Measurements from ENCODE around the gene FAM227B.

The FAM227B gene

GRCh38 chr15:49427372-49427771, 193.2 kb downstream of the FAM227B start:
- no peak for DNase-seq (ENCODE audit: low read depth)
- H3K4me3 ChIP-seq (ENCODE audit: low read length) = no peak overlapping the region
- TF ChIP-seq, protein P1, sequence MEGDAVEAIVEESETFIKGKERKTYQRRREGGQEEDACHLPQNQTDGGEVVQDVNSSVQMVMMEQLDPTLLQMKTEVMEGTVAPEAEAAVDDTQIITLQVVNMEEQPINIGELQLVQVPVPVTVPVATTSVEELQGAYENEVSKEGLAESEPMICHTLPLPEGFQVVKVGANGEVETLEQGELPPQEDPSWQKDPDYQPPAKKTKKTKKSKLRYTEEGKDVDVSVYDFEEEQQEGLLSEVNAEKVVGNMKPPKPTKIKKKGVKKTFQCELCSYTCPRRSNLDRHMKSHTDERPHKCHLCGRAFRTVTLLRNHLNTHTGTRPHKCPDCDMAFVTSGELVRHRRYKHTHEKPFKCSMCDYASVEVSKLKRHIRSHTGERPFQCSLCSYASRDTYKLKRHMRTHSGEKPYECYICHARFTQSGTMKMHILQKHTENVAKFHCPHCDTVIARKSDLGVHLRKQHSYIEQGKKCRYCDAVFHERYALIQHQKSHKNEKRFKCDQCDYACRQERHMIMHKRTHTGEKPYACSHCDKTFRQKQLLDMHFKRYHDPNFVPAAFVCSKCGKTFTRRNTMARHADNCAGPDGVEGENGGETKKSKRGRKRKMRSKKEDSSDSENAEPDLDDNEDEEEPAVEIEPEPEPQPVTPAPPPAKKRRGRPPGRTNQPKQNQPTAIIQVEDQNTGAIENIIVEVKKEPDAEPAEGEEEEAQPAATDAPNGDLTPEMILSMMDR (conservative IDR thresholded peaks at IDR 0.05; ENCODE audit: low read depth, low read length) = no peak

DNA sequence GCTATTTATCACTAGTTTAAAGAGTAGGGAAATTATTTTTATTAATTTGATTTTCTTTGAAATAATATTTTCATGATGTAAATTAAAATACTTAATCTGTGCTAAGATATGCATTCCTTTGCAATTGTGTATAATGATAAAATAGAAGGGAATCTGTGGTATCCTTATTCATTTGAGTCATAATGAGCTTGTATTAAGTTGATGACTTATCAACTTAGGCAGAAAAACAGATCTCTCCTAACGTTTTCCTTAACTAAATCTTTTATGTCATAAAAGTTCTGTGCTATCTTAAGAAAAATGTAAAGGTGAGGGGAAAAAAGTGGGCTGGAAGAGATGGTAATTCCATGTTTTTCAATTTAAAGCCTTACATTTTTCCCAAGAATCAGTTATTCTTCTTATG, 195.7 kb downstream of the FAM227B start:
- H3K4me3 ChIP-seq (ENCODE audit: low read length) = no peak overlapping the region
- TF ChIP-seq, protein P1 (conservative IDR thresholded peaks at IDR 0.05; ENCODE audit: low read depth, low read length) = no peak
- DNase-seq (ENCODE audit: low read depth) = no peak

GRCh38 chr15:49423901-49424550, 196.6 kb downstream of the FAM227B start:
- TF ChIP-seq, protein P1 (conservative IDR thresholded peaks at IDR 0.05; ENCODE audit: low read depth, low read length) = no peak
- DNase-seq (ENCODE audit: low read depth) = no peak
- no peak overlapping the region for H3K4me3 ChIP-seq (ENCODE audit: low read length)

- TF ChIP-seq, protein P1 (conservative IDR thresholded peaks at IDR 0.05; ENCODE audit: low read depth, low read length) = peak; percentile 15
- DNase-seq (ENCODE audit: low read depth) = peak; percentile 27
- H3K4me3 ChIP-seq (ENCODE audit: low read length) = no peak within 1 kb of the TSS
These were observed 197.6 kb downstream of the FAM227B start, which contains the start of gene FGF7 for GRCh38 chr15:49423021-49423420. FGF7 (plus strand) TSS chr15:49423242; CDS start chr15:49424298, 1,056 bp downstream.

GRCh38 chr15:49421991-49422390, 198.6 kb downstream of the FAM227B start:
- H3K4me3 ChIP-seq (ENCODE audit: low read length) = no peak overlapping the region
- TF ChIP-seq, protein P1 (conservative IDR thresholded peaks at IDR 0.05; ENCODE audit: low read depth, low read length) = peak; percentile 75
- DNase-seq (ENCODE audit: low read depth) = no peak

DNA sequence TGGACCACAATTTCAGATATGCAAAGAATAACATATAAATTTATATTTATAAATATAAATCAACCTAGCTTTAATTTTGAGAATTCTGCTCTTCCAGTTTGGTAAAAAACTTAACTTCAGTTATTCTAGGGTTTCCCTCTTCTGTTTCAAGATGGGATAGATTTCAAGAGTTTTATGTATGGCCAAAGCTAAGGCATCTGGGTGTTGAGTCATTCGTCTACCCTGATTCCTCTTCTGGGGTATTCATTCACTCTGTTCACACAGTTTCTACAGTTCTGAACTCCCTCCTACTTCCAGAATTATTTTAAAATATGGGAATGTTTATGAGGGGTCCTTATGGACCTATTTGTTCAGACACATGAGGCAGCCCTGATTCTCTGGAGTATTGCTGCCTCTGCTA, 201.8 kb downstream of the FAM227B start:
- TF ChIP-seq, protein P1 (conservative IDR thresholded peaks at IDR 0.05; ENCODE audit: low read depth, low read length) = no peak
- no peak overlapping the region for H3K4me3 ChIP-seq (ENCODE audit: low read length)
- DNase-seq (ENCODE audit: low read depth) = no peak

DNA sequence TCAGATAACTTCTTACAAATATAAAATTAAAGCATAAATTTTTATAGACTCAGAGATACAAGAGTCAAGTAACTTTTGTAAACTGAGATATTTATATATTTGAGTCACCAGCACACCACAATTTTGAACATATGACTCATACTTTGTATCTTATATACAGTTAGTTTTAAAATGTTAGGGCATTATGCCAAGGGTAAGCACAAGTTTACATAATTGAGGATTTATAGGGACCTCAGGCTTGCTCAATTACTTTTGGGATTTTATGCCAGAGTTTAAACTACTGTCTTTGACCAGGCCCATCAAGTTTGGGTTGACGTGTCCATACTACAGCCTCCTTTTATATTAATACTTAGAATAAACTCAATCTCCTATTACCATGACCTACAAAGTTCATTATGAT, 205.0 kb downstream of the FAM227B start:
- TF ChIP-seq, protein P1 (conservative IDR thresholded peaks at IDR 0.05; ENCODE audit: low read depth, low read length) = no peak
- peak; percentile 60 for DNase-seq (ENCODE audit: low read depth)
- no peak overlapping the region for H3K4me3 ChIP-seq (ENCODE audit: low read length)

All from retinal pigment epithelial cell (primary cell).